GM19463 (cell line): Measurements from ENCODE around the gene SYTL3.
"Not testable (repeated sequence)": the region's sequence is repeated elsewhere in the genome, so short reads cannot be mapped to it uniquely, and the experiment has no call there.

Source experiments
- ATAC-seq: cut with Tn5 transposase; IDR thresholded peaks from one replicate; pipeline ENCODE4 v1.9.1; 2021; ENCODE audit warnings: mild to moderate bottlenecking, moderate library complexity; ENCODE audit not compliant: unreplicated experiment

Gene SYTL3

GRCh38 chr6:158686791-158687381, 37.0 kb downstream of the SYTL3 start:
- ATAC-seq = peak; percentile 63

GRCh38 chr6:158687506-158687905, 37.7 kb downstream of the SYTL3 start:
- no peak for ATAC-seq

GRCh38 chr6:158688860-158689259, 39.0 kb downstream of the SYTL3 start:
- ATAC-seq = no peak

GRCh38 chr6:158694913-158695312, 45.1 kb downstream of the SYTL3 start:
- ATAC-seq = no peak

GRCh38 chr6:158697811-158698210, 48.0 kb downstream of the SYTL3 start:
- no peak for ATAC-seq

- no peak for ATAC-seq
Measured at GRCh38 chr6:158698931-158699330, 49.1 kb downstream of the SYTL3 start.

GRCh38 chr6:158701268-158701667, 51.4 kb downstream of the SYTL3 start:
- not testable (repeated sequence) for ATAC-seq

- ATAC-seq = no peak
Measured at GRCh38 chr6:158703111-158703836, 53.4 kb downstream of the SYTL3 start.

- ATAC-seq = peak; percentile 97
Measured at GRCh38 chr6:158703837-158704822, 54.3 kb downstream of the SYTL3 start.

- no peak for ATAC-seq
Measured at GRCh38 chr6:158705386-158706126, 55.7 kb downstream of the SYTL3 start.

GRCh38 chr6:158706369-158706982, 56.6 kb downstream of the SYTL3 start:
- ATAC-seq = no peak

GRCh38 chr6:158707120-158707820, 57.4 kb downstream of the SYTL3 start:
- ATAC-seq = no peak

GRCh38 chr6:158707821-158708195, 58.0 kb downstream of the SYTL3 start:
- no peak for ATAC-seq

- no peak for ATAC-seq
Measured at GRCh38 chr6:158708239-158708638, 58.4 kb downstream of the SYTL3 start.

- ATAC-seq = no peak
Measured at GRCh38 chr6:158709809-158710208, 60.0 kb downstream of the SYTL3 start.

GRCh38 chr6:158711264-158711663, 61.4 kb downstream of the SYTL3 start:
- no peak for ATAC-seq

GRCh38 chr6:158713469-158713868, 63.6 kb downstream of the SYTL3 start:
- ATAC-seq = no peak

GRCh38 chr6:158714706-158715105, 64.9 kb downstream of the SYTL3 start:
- ATAC-seq = no peak
